Superior temporal gyrus (tissue), 1 donor: Measurements from ENCODE around the gene CHURC1.

Experiments
- DNase-seq: peaks from one replicate; pipeline ENCODE4 v3.0.0-alpha.2; 2016; ENCODE audit errors: extremely low spot score

The CHURC1 gene

DNA sequence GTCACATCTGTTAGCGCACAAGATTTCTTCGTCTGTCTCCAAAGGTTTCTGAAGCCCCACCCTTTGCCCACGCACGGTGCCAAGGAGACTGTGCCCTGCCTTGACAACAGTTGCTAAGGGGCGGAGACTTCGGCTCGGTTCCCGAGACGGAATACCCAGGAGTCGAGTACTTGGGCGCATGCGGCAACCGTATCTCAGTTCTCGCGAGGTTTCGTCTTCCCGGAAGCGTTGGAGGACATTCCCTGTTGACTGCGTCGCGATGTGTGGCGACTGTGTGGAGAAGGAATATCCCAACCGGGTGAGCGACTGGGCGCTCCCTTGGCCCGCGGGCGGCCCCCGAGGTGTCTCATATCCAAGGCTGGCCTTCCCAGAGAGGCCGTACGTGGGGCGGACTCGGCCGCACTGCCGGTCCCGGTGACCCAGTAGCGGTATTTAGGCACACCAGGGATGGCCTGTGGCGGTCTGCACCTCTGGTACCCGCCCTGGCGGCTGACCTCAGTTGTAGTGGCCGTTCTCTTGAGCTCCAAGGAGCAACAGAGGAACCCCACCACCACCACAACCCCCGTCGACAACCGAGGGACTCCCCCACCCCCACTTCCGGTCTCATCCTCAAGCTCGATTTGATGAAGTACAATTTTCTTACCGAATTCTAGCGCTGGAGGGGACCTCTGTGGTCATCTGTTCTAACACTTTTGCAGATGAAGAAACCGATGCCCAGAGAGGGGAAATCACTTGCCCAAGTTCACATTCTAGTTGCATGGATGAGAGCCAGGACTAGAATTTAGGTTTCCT is at the start of gene CHURC1:
TSS of gene CHURC1 (plus strand) at position 219 of the 792 bp plus-strand sequence. CDS start at position 260, 41 bp downstream.
- peak; percentile 99 for DNase-seq

DNA sequence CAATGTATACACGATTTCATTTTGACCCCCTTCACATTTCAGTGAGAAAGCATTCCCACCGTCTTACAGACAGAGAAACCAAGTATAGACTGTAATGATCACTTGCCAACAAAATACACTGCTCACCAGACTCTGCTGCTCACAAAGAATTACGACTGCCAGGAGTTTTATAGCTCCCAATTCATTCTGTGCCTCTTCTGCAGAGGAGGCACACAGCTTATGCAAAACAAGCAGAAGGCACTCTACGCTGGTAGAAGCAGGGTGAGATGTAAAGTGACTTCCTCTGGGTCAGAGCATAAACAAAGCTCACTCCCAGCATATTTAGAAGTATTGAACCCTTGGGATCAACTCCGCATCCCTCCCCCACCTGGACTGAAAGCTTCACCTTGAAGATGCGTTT is 49.1 kb upstream of the CHURC1 start:
- DNase-seq, result peak; percentile 23

DNA sequence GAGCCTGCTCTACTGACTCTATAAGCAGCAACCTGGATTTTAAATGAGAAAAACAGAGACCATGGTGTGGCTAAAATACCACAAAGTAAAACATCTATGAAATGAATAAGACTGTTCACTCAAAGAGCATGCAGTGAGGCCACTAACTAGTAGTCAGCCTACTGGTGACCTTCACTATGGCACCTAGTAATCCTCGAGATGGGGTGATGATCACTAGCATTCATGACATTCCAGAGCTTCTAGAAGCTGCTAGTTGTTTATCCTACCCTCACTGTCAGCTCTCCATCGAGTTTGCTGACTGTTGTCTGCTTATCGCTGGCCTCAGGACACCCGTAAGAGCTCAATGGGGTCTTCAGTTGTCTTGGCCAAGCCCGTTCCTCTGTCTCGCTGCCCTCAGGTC is 48.3 kb upstream of the CHURC1 start:
- DNase-seq, result no peak

GRCh38 chr14:64867182-64867581 is 47.1 kb upstream of the CHURC1 start:
- no peak for DNase-seq

DNA sequence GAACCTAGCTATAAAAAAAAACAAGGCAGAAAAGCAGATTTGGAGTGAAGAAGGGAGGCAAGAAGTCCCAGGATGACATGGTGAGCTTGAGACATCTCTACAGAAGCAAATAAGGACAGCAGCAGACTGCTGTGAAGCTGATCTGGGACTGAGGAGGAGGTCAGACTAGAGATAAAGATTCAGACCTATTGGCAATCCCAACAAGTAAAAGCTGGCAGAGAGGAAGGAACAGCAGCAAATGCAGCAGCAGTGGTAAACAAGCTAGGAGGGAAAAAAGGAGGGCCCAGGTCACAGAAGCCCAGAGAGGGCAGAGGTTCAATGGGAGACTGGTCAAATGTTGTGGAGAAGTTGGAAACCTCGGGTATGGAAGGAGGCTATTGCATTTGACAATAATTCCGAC is 45.9 kb upstream of the CHURC1 start:
- no peak for DNase-seq

DNA sequence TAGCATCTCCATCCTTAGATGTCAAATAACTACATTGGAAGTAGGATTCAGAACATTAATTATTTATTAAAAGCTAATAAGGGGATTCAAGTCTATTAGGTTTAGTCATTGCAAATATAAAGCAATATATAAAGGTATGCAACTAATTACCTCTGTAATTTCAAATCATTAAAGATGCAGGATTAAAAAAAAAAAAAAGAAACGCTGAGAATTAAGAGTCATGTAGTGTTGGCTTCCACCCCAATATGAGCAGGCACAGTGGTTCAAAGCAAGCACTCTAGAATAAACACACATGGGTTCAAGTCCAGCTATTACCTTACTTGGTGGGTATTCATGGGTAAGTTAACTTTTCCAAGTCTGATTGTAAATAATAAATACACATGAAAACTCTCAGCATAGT is 45.4 kb upstream of the CHURC1 start:
- DNase-seq, result no peak

DNA sequence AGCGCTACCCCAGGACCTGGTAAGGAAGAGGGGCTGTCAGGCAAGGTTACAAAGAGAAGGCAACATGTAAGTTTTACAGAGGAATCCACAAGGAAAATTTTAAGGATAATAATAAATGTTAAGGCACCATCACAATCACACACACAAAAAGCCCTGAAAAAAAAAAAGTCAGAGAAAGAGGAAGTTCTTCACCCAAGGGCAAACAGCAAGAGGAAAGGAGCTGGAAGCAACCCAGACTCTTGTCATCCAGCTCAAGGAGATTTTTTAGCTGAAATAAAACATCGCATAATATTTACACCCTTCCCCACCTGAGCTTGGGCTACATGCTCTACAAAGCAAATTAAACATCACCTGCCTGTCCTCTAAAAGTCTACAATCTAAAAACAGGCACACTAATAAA is 44.1 kb upstream of the CHURC1 start:
- no peak for DNase-seq

DNA sequence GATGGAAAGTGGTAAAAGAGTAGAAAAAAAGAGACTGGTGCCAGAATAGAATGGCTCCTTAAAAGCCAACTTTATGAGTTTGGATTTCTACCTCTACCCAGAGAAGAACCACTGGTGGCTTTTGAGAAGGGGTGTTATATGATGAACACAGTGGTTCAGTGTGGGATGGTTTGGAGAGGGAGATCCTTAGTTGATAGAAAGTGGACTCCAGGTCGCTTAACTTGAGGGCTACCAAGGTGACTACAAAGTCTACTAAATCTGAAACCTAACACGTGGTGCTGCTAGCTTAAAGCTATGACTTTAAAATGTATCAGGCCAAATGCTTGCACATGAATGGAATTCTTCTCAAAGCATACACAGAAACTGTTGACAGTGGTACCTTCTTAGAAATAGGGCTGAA is 42.9 kb upstream of the CHURC1 start:
- DNase-seq, result no peak

DNA sequence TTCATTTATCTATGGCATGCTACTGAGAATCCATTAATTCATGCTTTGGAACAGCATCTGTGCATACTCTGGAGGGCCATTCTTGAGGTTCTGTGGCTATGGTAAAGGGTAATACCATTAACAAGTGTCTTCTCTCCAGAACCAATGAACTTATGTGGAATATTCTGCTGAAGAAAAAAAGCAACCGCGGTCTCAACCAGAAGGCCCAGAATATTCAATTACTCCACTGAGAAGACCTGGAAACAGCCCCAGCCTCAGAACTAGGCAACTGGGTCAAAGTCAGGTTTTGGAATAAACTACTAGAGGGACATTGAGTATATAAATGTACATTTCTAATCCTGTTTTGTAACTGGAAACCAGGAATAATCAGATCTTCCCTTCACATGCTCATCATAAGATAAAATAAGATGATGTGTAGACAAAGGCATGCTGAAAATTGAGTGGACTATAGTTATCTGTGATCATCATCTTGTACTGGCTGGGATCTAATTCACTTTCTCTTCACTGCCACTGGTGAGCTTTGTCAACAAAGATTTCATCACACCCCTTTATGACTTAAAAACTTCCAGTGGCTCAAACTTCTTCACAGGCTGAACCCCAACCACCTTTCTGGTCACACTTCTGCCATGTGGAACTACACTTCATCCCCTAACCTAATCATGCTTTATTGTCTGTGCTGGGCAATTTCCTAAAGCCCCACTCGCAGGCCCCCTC is 40.6 kb upstream of the CHURC1 start:
- no peak for DNase-seq

DNA sequence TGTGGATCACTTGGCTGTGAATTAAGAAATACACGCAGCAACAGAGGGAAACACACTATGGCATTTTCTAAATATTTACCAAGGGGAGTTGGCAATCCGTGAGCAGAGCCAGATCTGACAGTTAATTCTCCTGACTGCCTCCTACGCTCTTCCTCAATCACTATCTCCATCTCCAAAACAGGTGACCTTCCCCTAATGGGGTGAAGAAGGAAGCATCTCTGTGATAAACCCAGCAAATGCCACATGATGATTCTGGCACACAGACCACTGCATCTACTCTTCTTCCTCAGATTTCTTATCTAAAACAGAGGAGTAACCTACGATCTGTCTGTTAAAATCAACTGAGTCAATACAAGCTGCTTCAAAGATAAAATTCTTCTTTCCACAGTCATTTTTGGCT is 38.9 kb upstream of the CHURC1 start:
- no peak for DNase-seq

GRCh38 chr14:64877846-64878245 is 36.4 kb upstream of the CHURC1 start:
- DNase-seq, result no peak

DNA sequence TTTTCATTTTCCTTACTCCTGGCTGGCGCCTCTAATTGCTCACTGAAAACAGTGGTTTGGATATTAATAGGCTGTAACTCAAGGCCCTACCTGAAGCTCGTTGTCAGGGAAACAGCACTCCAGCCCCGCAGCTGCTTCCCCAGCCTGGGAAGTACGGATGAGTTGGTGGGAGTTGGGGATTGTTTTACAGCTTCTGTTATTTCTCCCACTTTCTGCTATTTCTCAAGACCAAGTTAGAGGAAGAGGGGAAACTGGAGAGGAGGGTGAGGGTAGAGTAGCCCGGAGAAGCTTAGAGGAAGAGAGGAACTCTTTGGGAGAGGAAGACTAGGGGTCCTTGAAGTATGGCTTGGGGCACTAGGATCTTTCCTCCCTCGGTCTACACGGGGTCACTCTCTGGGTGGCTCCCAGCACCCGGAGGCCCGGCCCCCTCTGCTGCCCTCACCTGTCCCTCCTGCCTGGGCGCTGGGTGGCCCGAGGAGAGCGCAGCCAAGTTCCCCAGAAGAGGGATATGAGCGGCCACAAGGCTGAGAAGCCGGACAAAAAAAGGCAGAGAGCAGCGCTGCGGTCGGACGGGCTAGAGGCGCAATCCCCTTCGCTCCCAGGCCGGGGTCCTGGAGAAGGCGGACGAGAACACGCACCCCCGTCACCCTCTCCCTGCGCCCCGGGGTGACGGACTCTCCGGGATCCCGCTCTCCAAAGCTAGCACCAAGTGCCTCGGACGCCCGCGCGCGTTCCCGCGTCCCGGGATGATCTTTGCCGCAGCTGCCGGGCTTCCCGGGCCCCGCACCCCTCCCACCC is 35.2 kb upstream of the CHURC1 start:
- DNase-seq, result no peak

GRCh38 chr14:64879635-64880220 is 34.5 kb upstream of the CHURC1 start, which contains the start of gene SPTB:
TSS of gene SPTB (minus strand) at chr14:64879907. CDS start at chr14:64823094, 56,813 bp downstream.
- no peak for DNase-seq

- no peak for DNase-seq
Measured at GRCh38 chr14:64880221-64881121, 33.8 kb upstream of the CHURC1 start.

DNA sequence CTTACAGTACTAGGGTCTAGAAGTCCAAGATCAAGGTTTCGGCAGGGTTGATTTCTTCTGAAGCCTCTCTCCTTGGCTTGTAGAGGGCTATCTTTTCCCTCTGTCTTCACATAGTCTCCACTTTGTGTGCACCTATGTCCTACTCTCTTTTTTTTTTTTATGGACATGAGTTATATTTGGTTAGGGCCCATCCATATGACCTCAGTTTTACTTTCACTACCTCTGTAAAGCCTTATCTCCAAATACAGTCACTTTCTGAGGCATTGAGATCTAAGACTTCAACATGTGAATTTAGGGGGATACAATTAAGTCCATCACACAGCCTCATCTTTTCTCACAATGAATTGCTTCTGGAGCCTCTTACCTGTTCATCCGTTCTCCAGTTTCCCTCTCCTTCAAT is 28.7 kb upstream of the CHURC1 start:
- DNase-seq, result no peak

GRCh38 chr14:64889352-64889751 is 24.9 kb upstream of the CHURC1 start:
- DNase-seq, result no peak

DNA sequence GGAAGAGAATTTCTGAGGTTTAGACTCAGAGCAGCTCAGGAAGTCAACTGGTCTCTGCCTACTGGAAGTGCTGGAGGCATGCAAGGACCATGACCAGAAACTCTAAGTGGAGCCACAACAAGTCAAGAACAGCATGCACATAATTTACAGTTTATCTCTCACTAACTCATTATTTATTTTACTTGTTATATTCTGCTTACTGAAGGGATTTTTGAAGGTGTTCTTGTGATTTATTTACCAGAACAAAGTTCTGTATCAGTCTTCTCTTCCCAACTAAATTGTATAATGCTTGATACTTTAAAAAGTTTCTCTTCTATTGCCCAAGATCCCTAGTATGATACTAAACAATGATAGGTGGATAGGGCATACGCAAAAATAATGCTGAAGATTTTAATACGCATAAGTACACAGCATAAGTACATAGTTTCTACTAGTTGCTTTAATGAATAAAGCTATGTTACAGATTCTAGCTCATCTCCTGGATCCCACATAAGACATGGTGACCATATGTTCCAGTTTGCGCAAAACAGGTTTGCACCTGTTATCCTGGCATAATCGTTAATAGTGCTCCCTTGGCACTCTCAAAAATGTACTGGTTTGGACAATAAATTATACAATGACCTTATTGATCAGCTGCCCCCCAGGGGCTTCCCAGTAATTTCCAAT is 22.9 kb upstream of the CHURC1 start:
- DNase-seq, result no peak

DNA sequence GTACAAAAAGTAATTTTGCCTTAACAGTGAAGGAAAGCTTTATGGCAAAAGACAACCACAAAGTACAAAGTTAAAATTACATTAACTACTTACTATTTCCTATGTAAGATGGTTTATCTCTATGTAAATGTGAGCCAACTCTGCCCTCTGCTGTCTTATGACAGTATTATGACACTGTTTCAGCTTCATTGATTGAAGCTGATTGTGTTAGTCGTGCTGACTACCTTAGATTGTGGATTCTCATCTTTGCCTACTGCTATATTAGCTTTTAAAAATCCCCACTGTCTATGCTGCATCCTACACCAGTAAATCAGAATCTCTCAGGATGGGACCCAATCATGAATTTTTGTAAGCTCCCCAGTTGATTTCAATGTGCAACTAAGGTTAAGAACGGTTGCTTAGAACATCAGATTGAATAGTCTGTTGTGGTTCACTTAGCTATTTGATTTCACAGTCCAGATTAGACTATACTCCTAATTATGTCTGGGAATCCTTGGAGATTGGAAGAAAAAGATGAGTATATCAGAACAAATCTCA is 22.3 kb upstream of the CHURC1 start:
- DNase-seq, result peak; percentile 86

GRCh38 chr14:64899958-64900357 is 14.3 kb upstream of the CHURC1 start:
- no peak for DNase-seq

GRCh38 chr14:64906022-64906421 is 8.2 kb upstream of the CHURC1 start:
- no peak for DNase-seq
